Heart left ventricle (tissue), 16 donors: ENCODE measurements around the gene C17orf75. TPM values are rescaled to one million over a fixed set of nuclear protein-coding genes. Genes with fewer than 3 reads are reported as not detected.

Experiments
- ATAC-seq, 4 donors: fragments of 200-7000 bp; cut with Tn5 transposase; one replicate each; pipeline ENCODE4 v1.9.1; 2020 to 2022; ENCODE audit warnings: moderate library complexity in 4 of 4, mild to moderate bottlenecking in 3 of 4, moderate number of reproducible peaks in 1 of 4
- DNase-seq, 5 donors: peaks; one replicate each; pipeline ENCODE4 v3.0.0-alpha.2; 2020
- H3K27ac ChIP-seq, 12 donors: fragments of 200-600 bp; sonication (generic) in 4 of 12; one replicate each; pipeline versions ENCODE4 v1.5.0 to v1.8.0; 2016 to 2022; ENCODE audit warnings: mild to moderate bottlenecking in 2 of 12
- H3K27me3 ChIP-seq, 9 donors: fragments of 200-600 bp; sonication (generic) in 2 of 9; one replicate each; pipeline versions ENCODE4 v1.5.1 to v1.8.0; 2016 to 2022; ENCODE audit warnings: mild to moderate bottlenecking in 3 of 9
- H3K36me3 ChIP-seq, 9 donors: fragments of 200-600 bp; sonication (generic) in 2 of 9; one replicate each; pipeline versions ENCODE4 v1.5.0 to v1.8.0; 2018 to 2022; ENCODE audit warnings: mild to moderate bottlenecking in 2 of 9
- H3K4me1 ChIP-seq, 12 donors: fragments of 200-600 bp; sonication (generic) in 4 of 12; one replicate each; pipeline versions ENCODE4 v1.5.0 to v1.8.0; 2016 to 2022; ENCODE audit warnings: mild to moderate bottlenecking in 3 of 12
- H3K4me3 ChIP-seq, 12 donors: fragments of 200-600 bp; sonication (generic) in 4 of 12; one replicate each; pipeline versions ENCODE4 v1.5.0 to v1.8.0; 2017 to 2022; ENCODE audit warnings: mild to moderate bottlenecking in 9 of 12, moderate library complexity in 4 of 12
- H3K9me3 ChIP-seq, 12 donors: fragments of 200-600 bp; sonication (generic) in 4 of 12; one replicate each; pipeline versions ENCODE4 v1.5.0 to v1.8.0; 2016 to 2022; ENCODE audit warnings: mild to moderate bottlenecking in 1 of 12
- POLR2A ChIP-seq, 2 donors: fragments of 450-650 bp; IDR thresholded peaks; one replicate each; pipeline ENCODE4 v1.6.1; 2017; ENCODE audit warnings: antibody characterized with exemption in 2 of 2, mild to moderate bottlenecking in 2 of 2, moderate library complexity in 2 of 2
- WGBS, 4 donors: extraction: QIAGEN DNeasy Blood & Tissue Kit in 2 of 4; methylation state at CpG; one replicate each; pipeline versions ENCODE4 v1.1.5 to v1.1.7; 2013 to 2018; 5-methylcytosine and 5-hydroxymethylcytosine counted together
- intact Hi-C, 10 donors: fragments of 100-400 bp; cut with DNase I; formaldehyde crosslinking; loops; one replicate each; pipeline versions ENCODE4 v1.11.1 to v1.14.2; 2022
- polyA plus RNA-seq, 2 donors: library from polyadenylated mRNA; stranded (reverse); fragments of 200-250 nt; gene quantifications; one replicate each; pipeline ENCODE4 v1.2.3, GENCODE V29; 2013
- total RNA-seq, 9 donors: library from RNA; depleted of rRNA in 2 of 9; stranded (reverse); fragments of >200 nt in 2 of 9; fragmentation: NEBNext Ultra II Directional in 3 of 9; extraction: Animal tissue kit (Norgen Biotek cat#: 25700) in 3 of 9; gene quantifications; one replicate each; pipeline versions ENCODE4 v1.1.0 to v1.2.4, GENCODE V29; 2016 to 2023
- TF ChIP-seq, protein P1 (sequence below), 12 donors: fragments of 200-600 bp; sonication (generic) in 4 of 12; IDR thresholded peaks; one replicate each; pipeline versions ENCODE4 v1.5.0 to v1.8.0; 2018 to 2022; ENCODE audit warnings: antibody characterized with exemption in 12 of 12, mild to moderate bottlenecking in 5 of 12
- donor health status: ischemic (EF 13 %, LVEDD 7.1; RV severe dilation, severe dysfunction).
- donor health status: healthy with polysubstance abuse.
- donor health status: DM: no; HTN: yes; CAD: no.
- donor health status: DM: no; HTN: no; CAD: no.
- donor health status: ischemic (EF 25% LVEDD 6.9; RV normal size, moderate dysfunction).
- donor health status: ischemic (EF 25% LVEDD 5.7; RV mildly dilated, moderate dysfunction).
- donor health status: healthy.
- donor health status: DM: yes; HTN: yes; CAD: no.
- donor health status: ischemic (EF 35%, LVEDD 5.7; RV mildly dilated, moderate dysfunction).
- donor health status: nonischemic (EF 11% LVEDD 7.7; RV severe dilation, severe dysfunction).
- donor health status: DM: yes; HTN: yes; CAD: no.
- donor health status: PGD.
- donor health status: ischemic (EF 29% LVEDD 5.4; RV normal size, mild dysfunction).
- donor health status: nonischemic (EF 23%, LVEDD 6.1; RV moderate dilation, normal function).

The C17orf75 gene
- total and polyA plus RNA-seq, 11 donors = 7.9 to 24.1 (median 17.4) TPM

DNA sequence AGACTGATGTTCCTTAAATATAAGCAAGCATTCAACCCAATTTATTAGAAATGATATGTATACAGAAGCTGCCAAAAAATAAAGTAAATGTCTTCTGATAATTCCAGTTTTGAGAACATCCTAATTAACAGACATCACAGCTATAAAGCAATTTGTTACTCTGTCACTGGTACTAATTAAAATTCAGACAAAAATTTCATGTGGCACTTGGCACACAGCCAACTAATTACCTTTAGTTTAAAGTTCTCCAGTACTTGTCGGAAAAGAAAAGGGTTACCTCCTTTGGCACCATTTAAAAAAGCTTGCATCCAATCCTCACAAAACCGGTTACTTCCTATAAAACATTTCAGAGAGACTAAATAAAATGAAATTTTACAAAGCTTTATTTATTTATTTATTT is 8.8 kb downstream of the C17orf75 start:
- TF ChIP-seq, protein P1, sequence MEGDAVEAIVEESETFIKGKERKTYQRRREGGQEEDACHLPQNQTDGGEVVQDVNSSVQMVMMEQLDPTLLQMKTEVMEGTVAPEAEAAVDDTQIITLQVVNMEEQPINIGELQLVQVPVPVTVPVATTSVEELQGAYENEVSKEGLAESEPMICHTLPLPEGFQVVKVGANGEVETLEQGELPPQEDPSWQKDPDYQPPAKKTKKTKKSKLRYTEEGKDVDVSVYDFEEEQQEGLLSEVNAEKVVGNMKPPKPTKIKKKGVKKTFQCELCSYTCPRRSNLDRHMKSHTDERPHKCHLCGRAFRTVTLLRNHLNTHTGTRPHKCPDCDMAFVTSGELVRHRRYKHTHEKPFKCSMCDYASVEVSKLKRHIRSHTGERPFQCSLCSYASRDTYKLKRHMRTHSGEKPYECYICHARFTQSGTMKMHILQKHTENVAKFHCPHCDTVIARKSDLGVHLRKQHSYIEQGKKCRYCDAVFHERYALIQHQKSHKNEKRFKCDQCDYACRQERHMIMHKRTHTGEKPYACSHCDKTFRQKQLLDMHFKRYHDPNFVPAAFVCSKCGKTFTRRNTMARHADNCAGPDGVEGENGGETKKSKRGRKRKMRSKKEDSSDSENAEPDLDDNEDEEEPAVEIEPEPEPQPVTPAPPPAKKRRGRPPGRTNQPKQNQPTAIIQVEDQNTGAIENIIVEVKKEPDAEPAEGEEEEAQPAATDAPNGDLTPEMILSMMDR (IDR thresholded peaks at IDR 0.05) = no peak
- TF ChIP-seq POLR2A (IDR thresholded peaks at IDR 0.05) = no peak
- H3K4me3 ChIP-seq = no peak overlapping the region
- no peaks in the 10 kb centered on the region for H3K27me3 ChIP-seq
- no peak for DNase-seq
- ATAC-seq = no peak
- peaks cover 0 to 89% (median 59%) of the 10 kb centered on the region in 9 donors for H3K36me3 ChIP-seq
- intact Hi-C loops = no loop called here
- no peaks in the 10 kb centered on the region for H3K9me3 ChIP-seq
- H3K27ac ChIP-seq = no peak overlapping the region
- H3K4me1 ChIP-seq = peaks cover 0 to 25% (median 0%) of the 10 kb centered on the region in 12 donors
- WGBS, 4 donors = 96% methylated on average over 2 of the region's 2 CpGs

DNA sequence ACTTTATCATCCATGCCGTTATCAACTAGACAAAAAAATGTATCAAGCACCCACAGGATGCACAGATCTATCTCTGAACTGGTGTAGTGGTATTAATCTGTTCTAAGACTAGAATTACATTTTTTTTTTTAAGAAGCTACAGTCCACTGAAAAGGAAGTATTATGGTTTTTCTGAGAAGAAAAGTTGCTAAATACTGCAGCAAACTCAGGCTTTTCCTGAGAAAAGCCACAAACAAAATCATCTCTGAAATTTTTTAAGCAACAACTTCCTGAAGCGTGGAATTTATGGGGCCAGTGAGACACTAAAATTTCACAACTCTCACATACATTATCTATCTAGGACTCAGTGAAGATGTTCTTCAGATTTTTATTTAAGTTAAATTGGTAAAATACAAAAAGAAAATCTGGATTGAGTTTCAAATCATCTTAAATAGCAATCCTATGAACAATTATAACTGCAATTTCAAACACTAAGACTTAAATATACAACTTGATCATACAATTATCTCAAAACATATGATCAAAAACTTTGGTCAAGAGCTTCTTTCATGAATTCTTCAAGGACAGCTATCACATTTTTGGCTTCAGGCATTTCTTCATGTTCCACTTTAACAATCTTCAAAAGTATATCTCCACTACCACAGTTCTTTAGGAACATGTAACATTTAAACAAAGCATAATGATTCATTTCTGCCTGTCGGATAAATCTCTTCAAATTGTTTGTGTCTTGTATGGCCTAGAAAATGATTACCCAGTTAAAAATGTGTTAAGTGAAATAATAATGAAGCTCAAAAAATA is 10.5 kb downstream of the C17orf75 start:
- no peak for TF ChIP-seq POLR2A (IDR thresholded peaks at IDR 0.05)
- TF ChIP-seq, protein P1 (IDR thresholded peaks at IDR 0.05) = no peak
- Histone ChIP-seq H3K4me3 (no peak overlapping the region), H3K27me3 (no peaks in the 10 kb centered on the region), H3K4me1 (peaks cover 0 to 25% (median 0%) of the 10 kb centered on the region in 12 donors), H3K36me3 (peaks cover 0 to 72% (median 42%) of the 10 kb centered on the region in 9 donors), H3K9me3 (no peaks in the 10 kb centered on the region), H3K27ac (peak overlapping the region in 1 of 12 donors; percentile 7)
- intact Hi-C loops = no loop called here
- ATAC-seq (no peak), DNase-seq (no peak)
- WGBS, 4 donors = 86 to 95% (median 91%) methylated on average over 3 of the region's 3 CpGs

DNA sequence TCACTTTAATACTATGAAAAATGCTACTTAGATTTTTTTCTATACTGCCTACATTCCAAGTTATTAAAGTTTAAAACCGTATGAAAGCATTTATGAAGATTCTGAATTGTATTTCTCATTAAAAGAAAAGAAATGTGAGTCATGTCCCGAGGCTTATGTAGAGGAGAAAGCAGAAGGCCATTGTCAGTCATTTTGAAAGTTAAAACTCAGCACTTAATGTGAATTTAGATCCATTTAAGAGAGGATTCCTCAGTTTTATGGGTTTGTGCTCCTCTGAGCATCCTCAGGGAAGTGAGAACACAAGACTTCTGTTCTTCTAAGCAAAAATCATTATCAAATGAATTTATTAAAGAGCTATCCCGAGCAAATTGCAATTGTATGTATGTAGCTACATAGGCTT is 11.8 kb downstream of the C17orf75 start:
- DNase-seq = no peak
- 79 to 89% (median 83%) methylated on average over 3 of the region's 3 CpGs for WGBS, 4 donors
- Histone ChIP-seq H3K9me3 (no peaks in the 10 kb centered on the region), H3K27ac (peak overlapping the region in 1 of 12 donors; percentile 7), H3K4me3 (no peak overlapping the region), H3K36me3 (peaks cover 0 to 59% (median 30%) of the 10 kb centered on the region in 9 donors), H3K4me1 (peaks cover 0 to 25% (median 0%) of the 10 kb centered on the region in 12 donors), H3K27me3 (no peaks in the 10 kb centered on the region)
- TF ChIP-seq, protein P1 (IDR thresholded peaks at IDR 0.05) = no peak
- no peak for ATAC-seq
- intact Hi-C loops = no loop called here

DNA sequence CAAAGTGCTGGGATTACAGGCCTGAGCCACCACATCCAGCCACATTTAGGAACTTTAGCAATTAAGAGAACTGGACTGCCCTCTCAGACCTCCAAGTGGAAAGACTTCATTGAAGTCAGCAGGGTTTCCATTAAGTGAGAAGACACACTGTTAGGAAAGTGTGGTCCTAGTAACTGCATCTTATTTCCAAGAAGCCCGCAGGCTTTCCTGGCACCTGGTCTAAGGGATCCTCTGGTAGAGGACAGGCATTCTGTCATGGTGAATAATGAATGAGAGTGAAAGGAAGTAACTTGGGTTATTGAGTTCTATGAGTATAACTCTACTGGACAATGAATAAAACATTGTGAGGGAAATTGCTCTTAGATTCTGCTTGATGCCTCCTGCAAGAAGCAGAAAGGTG is 14.1 kb downstream of the C17orf75 start:
- no peak for ATAC-seq
- DNase-seq = no peak
- Histone ChIP-seq H3K4me3 (no peak overlapping the region), H3K36me3 (peaks cover 0 to 37% (median 10%) of the 10 kb centered on the region in 9 donors), H3K9me3 (no peaks in the 10 kb centered on the region), H3K27ac (no peak overlapping the region), H3K4me1 (peaks cover 0 to 37% (median 0%) of the 10 kb centered on the region in 12 donors), H3K27me3 (no peaks in the 10 kb centered on the region)
- no peak for TF ChIP-seq POLR2A (IDR thresholded peaks at IDR 0.05)
- WGBS, 4 donors = 90 to 100% (median 96%) methylated on average over 1 of the region's 1 CpG
- intact Hi-C loops = no loop called here
